K562 (cell line): ENCODE measurements around the gene DCPS. TPM values are rescaled to one million over a fixed set of nuclear protein-coding genes. Genes with fewer than 3 reads are reported as not detected.

Source experiments
- ASH1L ChIP-seq: fragments of 450-650 bp; IDR thresholded peaks from 2 replicates; pipeline ENCODE4 v1.6.1; 2018; ENCODE audit warnings: borderline replicate concordance, mild to moderate bottlenecking, low read depth; ENCODE audit not compliant: partially characterized antibody
- CBX2 ChIP-seq: fragments of 200-600 bp; sonication (generic); IDR thresholded peaks from one replicate; pipeline ENCODE4 v1.6.1; 2012; ENCODE audit warnings: mild to moderate bottlenecking, low read length, inconsistent platforms; ENCODE audit not compliant: insufficient read depth, poor library complexity, severe bottlenecking
- DIDO1 ChIP-seq: fragments of 450-650 bp; IDR thresholded peaks from 2 replicates; pipeline ENCODE4 v1.6.1; 2016; ENCODE audit warnings: low read depth, missing biosample characterization, missing genetic modification characterization
- FOXJ3 ChIP-seq: sonication (generic); formaldehyde crosslinking; IDR thresholded peaks from 2 replicates; pipeline ENCODE4 v1.4.0; 2020; ENCODE audit warnings: mild to moderate bottlenecking, missing genetic modification reagents
- HDGF ChIP-seq: fragments of 450-650 bp; IDR thresholded peaks from 2 replicates; pipeline ENCODE4 v1.6.1; 2016
- MAZ ChIP-seq, 2 experiments: fragments of 450-650 bp in 1 of 2; sonication (generic) in 1 of 2; formaldehyde crosslinking; IDR thresholded peaks in 1 of 2; conservative IDR thresholded peaks in 1 of 2; 2 replicates each; pipeline versions ENCODE4 v1.4.0 to v1.5.0; 2020; ENCODE audit warnings: mild to moderate bottlenecking in 1 of 2, missing genetic modification reagents in 1 of 2
- NCOA6 ChIP-seq: fragments of 450-650 bp; IDR thresholded peaks from 2 replicates; pipeline ENCODE4 v1.6.1; 2017; ENCODE audit warnings: mild to moderate bottlenecking
- NR2C2 ChIP-seq, 2 experiments: fragments of 200-800 bp in 1 of 2; sonication (Bioruptor generic) in 1 of 2; sonication (generic) in 1 of 2; formaldehyde crosslinking in 1 of 2; IDR thresholded peaks; 2 replicates each; pipeline versions ENCODE4 v1.6.1 to v1.8.0; 2016 to 2022; ENCODE audit warnings: mild to moderate bottlenecking in 1 of 2, missing compliant biosample characterization in 1 of 2, missing genetic modification characterization in 1 of 2, missing genetic modification reagents in 1 of 2
- NUFIP1 ChIP-seq: fragments of 450-650 bp; IDR thresholded peaks from 2 replicates; pipeline ENCODE4 v1.6.1; 2018; ENCODE audit not compliant: partially characterized antibody
- PTTG1 ChIP-seq: fragments of 450-650 bp; IDR thresholded peaks from 2 replicates; pipeline ENCODE4 v1.6.1; 2016; ENCODE audit warnings: low read depth, mild to moderate bottlenecking, missing genetic modification characterization, missing compliant biosample characterization
- RNF2 ChIP-seq: sonication (generic); IDR thresholded peaks from 2 replicates; pipeline ENCODE4 v1.6.1; 2016
- SREBF2 ChIP-seq: sonication (generic); formaldehyde crosslinking; IDR thresholded peaks from 2 replicates; pipeline ENCODE4 v1.4.0; 2020; ENCODE audit warnings: mild to moderate bottlenecking, missing genetic modification reagents
- SUPT5H ChIP-seq: fragments of 450-650 bp; IDR thresholded peaks from 2 replicates; pipeline ENCODE4 v1.6.1; 2016
- TEAD4 ChIP-seq, 2 experiments: sonication (generic) in 1 of 2; formaldehyde crosslinking in 1 of 2; IDR thresholded peaks; 2 replicates each; pipeline versions ENCODE4 v1.6.1 to v1.8.0; 2012 to 2022; ENCODE audit warnings: borderline replicate concordance in 1 of 2, inconsistent platforms in 1 of 2, low read length in 1 of 2, mild to moderate bottlenecking in 1 of 2, missing genetic modification reagents in 1 of 2
- TRIM24 ChIP-seq, 2 experiments: fragments of 450-650 bp; IDR thresholded peaks; 2 replicates each; pipeline ENCODE4 v1.6.1; 2016
- UBTF ChIP-seq, 2 experiments: IDR thresholded peaks; 2 replicates each; pipeline ENCODE4 v1.6.1; 2012; ENCODE audit warnings: improper control_type of control experiment in 2 of 2, low read depth in 2 of 2, low read length in 2 of 2, borderline replicate concordance in 1 of 2
- XRCC4 ChIP-seq: IDR thresholded peaks from one replicate; pipeline ENCODE4 v1.6.1; 2011; ENCODE audit not compliant: insufficient read depth, insufficient read length; ENCODE audit errors: extremely low read depth
- ZNF311 ChIP-seq: fragments of 250-450 bp; sonication (Bioruptor Pico); IDR thresholded peaks from 2 replicates; pipeline ENCODE4 v1.4.0; 2020; ENCODE audit warnings: mild to moderate bottlenecking, moderate library complexity
- ZNF449 ChIP-seq: fragments of 250-450 bp; sonication (Bioruptor Pico); IDR thresholded peaks from 2 replicates; pipeline ENCODE4 v1.8.0; 2022; ENCODE audit warnings: moderate library complexity, mild to moderate bottlenecking, inconsistent platforms
- ZSCAN29 ChIP-seq: fragments of 450-650 bp; IDR thresholded peaks from 2 replicates; pipeline ENCODE4 v1.6.1; 2017
- polyA plus RNA-seq, 8 experiments: library from polyadenylated mRNA; depleted of rRNA in 4 of 8; stranded (reverse) in 5 of 8; unstranded in 3 of 8; fragments of >200 nt; fragmentation: Nextera tagmentation in 2 of 8; fragmentation: Illumina TruSeq in 1 of 8; extraction: Ambion mirVana in 2 of 8; extraction: Trizol in 1 of 8; gene quantifications; 2 replicates each; pipeline versions ENCODE4 v1.2.1 to v1.2.3, GENCODE V29; 2011 to 2014; ENCODE audit warnings: inconsistent platforms in 1 of 8, missing spikeins in 1 of 8
- total RNA-seq, 7 experiments: library from RNA; depleted of rRNA in 6 of 7; stranded (reverse); fragments of >200 nt in 6 of 7; fragmentation: Illumina TruSeq in 2 of 7; extraction: Trizol in 2 of 7; gene quantifications; 2 replicates each; pipeline versions ENCODE4 v1.2.1 to v1.2.3, GENCODE V29; 2011 to 2021; ENCODE audit warnings: low replicate concordance in 1 of 7
- TF ChIP-seq, protein P1 (sequence below): fragments of 450-650 bp; formaldehyde crosslinking; IDR thresholded peaks from 2 replicates; pipeline ENCODE4 v1.4.0; 2022; ENCODE audit warnings: mild to moderate bottlenecking, moderate library complexity
- TF ChIP-seq, protein P2 (sequence below): sonication (generic); formaldehyde crosslinking; IDR thresholded peaks from 2 replicates; pipeline ENCODE4 v1.8.0; 2022; ENCODE audit warnings: mild to moderate bottlenecking, low read depth, missing genetic modification reagents
- TF ChIP-seq, protein P3 (sequence below): fragments of 250-450 bp; sonication (Bioruptor Pico); IDR thresholded peaks from 2 replicates; pipeline ENCODE4 v1.5.0; 2020; ENCODE audit warnings: mild to moderate bottlenecking

Gene DCPS
- total and polyA plus RNA-seq, 9 of the 15 experiments (the other 6 are each of a cell fraction or from before 2014, with no cell fraction given) = 8.7 to 38.1 (median 17.9) TPM

GRCh38 chr11:126341760-126342161, 37.9 kb downstream of the DCPS start (continued):
- TF ChIP-seq UBTF (IDR thresholded peaks at IDR 0.05; ENCODE audit: borderline replicate concordance in 1 of 2, low read depth in 2 of 2, low read length in 2 of 2) (no peak), MAZ (CRISPR knock-in tag; conservative IDR thresholded peaks at IDR 0.05 in 1 of 2, IDR thresholded peaks at IDR 0.05 in 1 of 2) (peak in 1 of 2 experiments; percentile 31; a peak in 1 of 4 replicates), SUPT5H (no peak), TRIM24 (IDR thresholded peaks at IDR 0.05) (no peak), XRCC4 (no peak), ASH1L (no peak), TEAD4 (IDR thresholded peaks at IDR 0.05; ENCODE audit: low read length) (peak; percentile 38; the same call in 1 of the 2 replicates), TEAD4 (CRISPR knock-in tag; IDR thresholded peaks at IDR 0.05; ENCODE audit: borderline replicate concordance) (no peak), HDGF (no peak), FOXJ3 (no peak), NUFIP1 (no peak), ZNF311 (CRISPR knock-in tag) (no peak), NCOA6 (no peak), CBX2 (no peak), ZSCAN29 (no peak), DIDO1 (tag) (no peak), PTTG1 (tag) (no peak), ZNF449 (no peak), SREBF2 (CRISPR knock-in tag) (no peak), NR2C2 (CRISPR knock-in tag; IDR thresholded peaks at IDR 0.05) (no peak), NR2C2 (tag; IDR thresholded peaks at IDR 0.05) (no peak), RNF2 (no peak)
- TF ChIP-seq, protein P1, sequence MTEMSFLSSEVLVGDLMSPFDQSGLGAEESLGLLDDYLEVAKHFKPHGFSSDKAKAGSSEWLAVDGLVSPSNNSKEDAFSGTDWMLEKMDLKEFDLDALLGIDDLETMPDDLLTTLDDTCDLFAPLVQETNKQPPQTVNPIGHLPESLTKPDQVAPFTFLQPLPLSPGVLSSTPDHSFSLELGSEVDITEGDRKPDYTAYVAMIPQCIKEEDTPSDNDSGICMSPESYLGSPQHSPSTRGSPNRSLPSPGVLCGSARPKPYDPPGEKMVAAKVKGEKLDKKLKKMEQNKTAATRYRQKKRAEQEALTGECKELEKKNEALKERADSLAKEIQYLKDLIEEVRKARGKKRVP = no peak
- TF ChIP-seq, protein P2, sequence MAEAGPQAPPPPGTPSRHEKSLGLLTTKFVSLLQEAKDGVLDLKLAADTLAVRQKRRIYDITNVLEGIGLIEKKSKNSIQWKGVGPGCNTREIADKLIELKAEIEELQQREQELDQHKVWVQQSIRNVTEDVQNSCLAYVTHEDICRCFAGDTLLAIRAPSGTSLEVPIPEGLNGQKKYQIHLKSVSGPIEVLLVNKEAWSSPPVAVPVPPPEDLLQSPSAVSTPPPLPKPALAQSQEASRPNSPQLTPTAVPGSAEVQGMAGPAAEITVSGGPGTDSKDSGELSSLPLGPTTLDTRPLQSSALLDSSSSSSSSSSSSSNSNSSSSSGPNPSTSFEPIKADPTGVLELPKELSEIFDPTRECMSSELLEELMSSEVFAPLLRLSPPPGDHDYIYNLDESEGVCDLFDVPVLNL = no peak
- TF ChIP-seq, protein P3, sequence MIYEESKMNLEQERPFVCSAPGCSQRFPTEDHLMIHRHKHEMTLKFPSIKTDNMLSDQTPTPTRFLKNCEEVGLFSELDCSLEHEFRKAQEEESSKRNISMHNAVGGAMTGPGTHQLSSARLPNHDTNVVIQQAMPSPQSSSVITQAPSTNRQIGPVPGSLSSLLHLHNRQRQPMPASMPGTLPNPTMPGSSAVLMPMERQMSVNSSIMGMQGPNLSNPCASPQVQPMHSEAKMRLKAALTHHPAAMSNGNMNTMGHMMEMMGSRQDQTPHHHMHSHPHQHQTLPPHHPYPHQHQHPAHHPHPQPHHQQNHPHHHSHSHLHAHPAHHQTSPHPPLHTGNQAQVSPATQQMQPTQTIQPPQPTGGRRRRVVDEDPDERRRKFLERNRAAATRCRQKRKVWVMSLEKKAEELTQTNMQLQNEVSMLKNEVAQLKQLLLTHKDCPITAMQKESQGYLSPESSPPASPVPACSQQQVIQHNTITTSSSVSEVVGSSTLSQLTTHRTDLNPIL (CRISPR knock-in tag) = no peak
